Central memory CD8-positive, alpha-beta T cell (primary cell): ENCODE measurements around the gene SLC25A52.
"Not testable (repeated sequence)": the region's sequence is repeated elsewhere in the genome, so short reads cannot be mapped to it uniquely, and the experiment has no call there.

Experiments used
- ATAC-seq: fragments of 150-1000 bp; cut with Tn5 transposase; replicated peaks from 2 replicates; pipeline ENCODE4 v1.10.0; 2022; ENCODE audit warnings: mild to moderate bottlenecking, moderate FRiP score, moderate number of reproducible peaks; ENCODE audit not compliant: poor library complexity, severe bottlenecking; ENCODE audit errors: extremely low read depth
- DNase-seq, 2 donors: peaks; one replicate each; pipeline ENCODE4 v3.0.0; 2021; ENCODE audit warnings: low spot score in 2 of 2
- H3K27ac Mint-ChIP-seq: one replicate; pipeline ENCODE4 v1.8.0; 2022; ENCODE audit warnings: low read depth, mild to moderate bottlenecking, moderate library complexity, mixed read lengths
- H3K27me3 Mint-ChIP-seq: one replicate; pipeline ENCODE4 v1.8.0; 2022; ENCODE audit warnings: mixed read lengths
- H3K36me3 Mint-ChIP-seq: one replicate; pipeline ENCODE4 v1.8.0; 2022; ENCODE audit warnings: mild to moderate bottlenecking, moderate library complexity, mixed read lengths; ENCODE audit not compliant: insufficient read depth
- H3K4me1 Mint-ChIP-seq: one replicate; pipeline ENCODE4 v1.8.0; 2022; ENCODE audit warnings: mixed read lengths
- H3K4me3 Mint-ChIP-seq: one replicate; pipeline ENCODE4 v1.8.0; 2022; ENCODE audit warnings: mild to moderate bottlenecking, moderate library complexity, mixed read lengths
- H3K9me3 Mint-ChIP-seq: one replicate; pipeline ENCODE4 v1.8.0; 2022; ENCODE audit warnings: mixed read lengths

Gene SLC25A52

GRCh38 chr18:31774962-31775361 lies 14.3 kb upstream of the SLC25A52 start:
- ATAC-seq (no peak), DNase-seq (no peak)
- H3K27ac Mint-ChIP-seq = no peak overlapping the region
- peaks cover 6% of the 10 kb centered on the region for H3K9me3 Mint-ChIP-seq
- H3K4me3 Mint-ChIP-seq = no peak overlapping the region
- peaks cover 3% of the 10 kb centered on the region for H3K27me3 Mint-ChIP-seq
- no peaks in the 10 kb centered on the region for H3K4me1 Mint-ChIP-seq
- no peaks in the 10 kb centered on the region for H3K36me3 Mint-ChIP-seq

- DNase-seq (no peak), ATAC-seq (no peak)
- Mint-ChIP-seq H3K36me3 (no peaks in the 10 kb centered on the region), H3K4me1 (no peaks in the 10 kb centered on the region), H3K27me3 (peaks cover 9% of the 10 kb centered on the region), H3K9me3 (peaks cover 6% of the 10 kb centered on the region), H3K4me3 (no peak overlapping the region), H3K27ac (no peak overlapping the region)
Measured at GRCh38 chr18:31774477-31774785, 13.8 kb upstream of the SLC25A52 start.

GRCh38 chr18:31773774-31774476 lies 13.2 kb upstream of the SLC25A52 start:
- Mint-ChIP-seq H3K27ac (no peak overlapping the region), H3K4me3 (no peak overlapping the region), H3K27me3 (peaks cover 14% of the 10 kb centered on the region), H3K9me3 (peaks cover 6% of the 10 kb centered on the region), H3K4me1 (no peaks in the 10 kb centered on the region), H3K36me3 (no peaks in the 10 kb centered on the region)
- no peak for ATAC-seq
- no peak for DNase-seq

- no peaks in the 10 kb centered on the region for H3K9me3 Mint-ChIP-seq
- H3K27me3 Mint-ChIP-seq = peaks cover 22% of the 10 kb centered on the region
- H3K36me3 Mint-ChIP-seq = no peaks in the 10 kb centered on the region
- ATAC-seq = no peak
- no peak overlapping the region for H3K4me3 Mint-ChIP-seq
- no peak overlapping the region for H3K27ac Mint-ChIP-seq
- DNase-seq = no peak
- H3K4me1 Mint-ChIP-seq = no peaks in the 10 kb centered on the region
Measured at GRCh38 chr18:31772699-31773098, 12.0 kb upstream of the SLC25A52 start.

GRCh38 chr18:31750273-31750672 lies 10.4 kb downstream of the SLC25A52 start:
- Mint-ChIP-seq H3K36me3 (no peaks in the 10 kb centered on the region), H3K4me1 (no peaks in the 10 kb centered on the region), H3K4me3 (no peak overlapping the region), H3K27ac (no peak overlapping the region), H3K27me3 (peaks cover 12% of the 10 kb centered on the region), H3K9me3 (no peaks in the 10 kb centered on the region)
- ATAC-seq (no peak), DNase-seq (no peak)

GRCh38 chr18:31746396-31746795 lies 14.3 kb downstream of the SLC25A52 start:
- DNase-seq (no peak), ATAC-seq (no peak)
- no peaks in the 10 kb centered on the region for H3K36me3 Mint-ChIP-seq
- H3K27me3 Mint-ChIP-seq = peaks cover 16% of the 10 kb centered on the region
- H3K4me3 Mint-ChIP-seq = no peak overlapping the region
- H3K27ac Mint-ChIP-seq = no peak overlapping the region
- no peaks in the 10 kb centered on the region for H3K4me1 Mint-ChIP-seq
- H3K9me3 Mint-ChIP-seq = no peaks in the 10 kb centered on the region

- H3K9me3 Mint-ChIP-seq = no peaks in the 10 kb centered on the region
- no peak overlapping the region for H3K4me3 Mint-ChIP-seq
- no peak for ATAC-seq
- no peak for DNase-seq
- no peak overlapping the region for H3K27ac Mint-ChIP-seq
- H3K4me1 Mint-ChIP-seq = no peaks in the 10 kb centered on the region
- H3K27me3 Mint-ChIP-seq = peaks cover 11% of the 10 kb centered on the region
- H3K36me3 Mint-ChIP-seq = no peaks in the 10 kb centered on the region
Measured at GRCh38 chr18:31744321-31745067, 16.2 kb downstream of the SLC25A52 start.

GRCh38 chr18:31743600-31743999 lies 17.1 kb downstream of the SLC25A52 start:
- peaks cover 11% of the 10 kb centered on the region for H3K27me3 Mint-ChIP-seq
- H3K27ac Mint-ChIP-seq, ATAC-seq, DNase-seq, H3K4me3 Mint-ChIP-seq, H3K9me3 Mint-ChIP-seq, H3K36me3 Mint-ChIP-seq, H3K4me1 Mint-ChIP-seq: not testable (repeated sequence)

- Mint-ChIP-seq H3K36me3 (no peaks in the 10 kb centered on the region), H3K27ac (no peak overlapping the region), H3K4me1 (no peaks in the 10 kb centered on the region), H3K4me3 (no peak overlapping the region), H3K9me3 (no peaks in the 10 kb centered on the region), H3K27me3 (peaks cover 11% of the 10 kb centered on the region)
- ATAC-seq (no peak), DNase-seq (peak in 1 of 2 donors; percentile 18)
Measured at GRCh38 chr18:31741097-31741735, 19.5 kb downstream of the SLC25A52 start.

- ATAC-seq (no peak), DNase-seq (no peak)
- Mint-ChIP-seq H3K4me3 (no peak overlapping the region), H3K9me3 (no peaks in the 10 kb centered on the region), H3K27ac (no peak overlapping the region), H3K36me3 (peaks cover 2% of the 10 kb centered on the region), H3K27me3 (peaks cover 11% of the 10 kb centered on the region), H3K4me1 (no peaks in the 10 kb centered on the region)
Measured at GRCh38 chr18:31740180-31740579, 20.5 kb downstream of the SLC25A52 start.

GRCh38 chr18:31739651-31740050 lies 21.0 kb downstream of the SLC25A52 start:
- no peak overlapping the region for H3K4me3 Mint-ChIP-seq
- ATAC-seq = no peak

GRCh38 chr18:31738460-31739407 lies 21.9 kb downstream of the SLC25A52 start:
- Mint-ChIP-seq H3K36me3 (peaks cover 2% of the 10 kb centered on the region), H3K9me3 (no peaks in the 10 kb centered on the region), H3K27me3 (peaks cover 16% of the 10 kb centered on the region), H3K4me3 (no peak overlapping the region), H3K4me1 (no peaks in the 10 kb centered on the region), H3K27ac (no peak overlapping the region)
- ATAC-seq (no peak), DNase-seq (no peak)

More at GRCh38 chr18:31739651-31740050, 21.0 kb downstream of the SLC25A52 start:
- H3K9me3 Mint-ChIP-seq = no peaks in the 10 kb centered on the region
- H3K4me1 Mint-ChIP-seq = no peaks in the 10 kb centered on the region
- no peak for DNase-seq
- no peak overlapping the region for H3K27ac Mint-ChIP-seq
- H3K36me3 Mint-ChIP-seq = peaks cover 2% of the 10 kb centered on the region
- peaks cover 11% of the 10 kb centered on the region for H3K27me3 Mint-ChIP-seq
